Posterior cingulate gyrus (tissue), 11 donors: ENCODE measurements around the gene PILRA.
A peak's percentile ranks its signal among the peaks of the same experiment; 100 is the strongest.

ENCODE experiments used
- DNase-seq, 10 donors: peaks; one replicate each; pipeline versions ENCODE4 v3.0.0 to v3.0.0-alpha.2; 2020 to 2021; ENCODE audit warnings: mixed read lengths in 3 of 10
- intact Hi-C: fragments of 100-400 bp; cut with DNase I; formaldehyde crosslinking; loops from one replicate; pipeline ENCODE4 v1.15.1; 2023

The PILRA gene

GRCh38 chr7:100400656-100401055 lies 27.4 kb downstream of the PILRA start:
- no peak for DNase-seq
- intact Hi-C loops: loop anchor here (1.0 kb wide), 1 partner anchor 10 kb away; no protein-coding TSS in a partner anchor

DNA sequence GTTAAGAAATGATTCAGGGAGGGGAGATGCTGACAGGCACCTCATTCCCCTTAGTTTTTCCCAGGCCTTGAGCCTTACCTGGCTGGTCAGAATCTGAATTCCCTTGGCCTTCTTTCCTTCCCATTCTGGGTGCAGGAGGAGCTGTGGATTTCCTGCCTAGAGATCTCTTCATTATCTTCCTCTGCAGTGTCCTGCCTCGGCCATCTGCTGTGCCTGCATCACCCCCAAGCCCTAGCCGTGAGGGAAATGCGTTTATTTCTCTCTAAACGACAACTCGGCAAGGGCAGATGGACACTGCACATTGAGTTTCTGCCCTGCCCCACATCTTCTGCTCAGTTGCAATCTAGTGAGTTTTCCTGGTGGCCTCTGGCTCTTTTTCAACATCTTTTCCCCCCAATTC lies 28.5 kb downstream of the PILRA start:
- intact Hi-C loops: no loop called here
- no peak for DNase-seq

- intact Hi-C loops: no loop called here
- DNase-seq: no peak
These were observed 29.0 kb downstream of the PILRA start for GRCh38 chr7:100402241-100402640.

DNA sequence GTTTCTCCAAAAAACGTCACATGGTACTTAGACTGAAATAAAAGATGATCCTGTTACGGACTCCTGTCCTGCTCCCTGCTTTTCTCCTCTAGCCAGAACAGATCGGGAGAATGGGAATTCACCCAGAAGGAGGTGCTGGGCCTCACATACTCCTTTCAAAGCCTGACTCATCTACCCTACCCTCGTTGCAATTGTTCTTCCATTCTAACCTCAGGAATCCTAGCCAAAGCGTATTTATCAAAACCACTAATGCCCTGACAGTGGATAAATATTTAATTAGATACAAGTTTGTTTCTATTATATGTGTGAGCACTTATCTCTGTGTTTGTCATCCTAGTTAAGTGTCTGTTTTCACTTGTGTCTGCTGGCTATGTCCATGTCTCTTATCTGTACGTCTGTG lies 33.5 kb downstream of the PILRA start:
- intact Hi-C loops: no loop called here
- DNase-seq: no peak

- DNase-seq: peak in 1 of 10 donors; percentile 6
- intact Hi-C loops: no loop called here
These were observed 34.2 kb downstream of the PILRA start for GRCh38 chr7:100407285-100408180.

GRCh38 chr7:100411101-100411500 lies 37.8 kb downstream of the PILRA start:
- intact Hi-C loops: no loop called here

DNA sequence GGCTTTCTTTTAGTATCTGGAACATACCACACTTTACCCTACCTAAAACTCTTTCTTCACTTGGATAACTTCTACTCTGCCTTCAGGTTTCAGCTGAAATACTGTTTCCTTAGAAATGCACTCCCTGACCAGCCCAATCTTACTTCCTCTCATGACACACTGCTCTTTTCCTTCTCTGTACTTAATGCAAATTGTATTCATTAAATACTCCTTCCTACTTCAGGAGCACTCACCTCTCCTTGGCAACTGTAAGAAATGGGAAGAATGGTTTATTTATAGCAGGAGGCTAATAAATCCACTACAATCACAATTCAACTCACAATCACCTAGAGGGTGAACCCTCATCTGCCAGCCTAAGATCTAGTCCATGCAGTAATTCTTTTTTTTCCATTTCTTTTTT lies 40.1 kb downstream of the PILRA start:
- no peak for DNase-seq
- intact Hi-C loops: no loop called here

More at GRCh38 chr7:100411101-100411500, 37.8 kb downstream of the PILRA start:
- DNase-seq: no peak

- intact Hi-C loops: no loop called here
- DNase-seq: no peak
These were observed 40.6 kb downstream of the PILRA start for GRCh38 chr7:100413889-100414288.

GRCh38 chr7:100415448-100415847 lies 42.2 kb downstream of the PILRA start:
- intact Hi-C loops: no loop called here
- no peak for DNase-seq

- no peak for DNase-seq
- intact Hi-C loops: no loop called here
These were observed 45.8 kb downstream of the PILRA start for GRCh38 chr7:100418930-100419659.

GRCh38 chr7:100419660-100420226 lies 46.5 kb downstream of the PILRA start:
- DNase-seq: no peak
- intact Hi-C loops: no loop called here

DNA sequence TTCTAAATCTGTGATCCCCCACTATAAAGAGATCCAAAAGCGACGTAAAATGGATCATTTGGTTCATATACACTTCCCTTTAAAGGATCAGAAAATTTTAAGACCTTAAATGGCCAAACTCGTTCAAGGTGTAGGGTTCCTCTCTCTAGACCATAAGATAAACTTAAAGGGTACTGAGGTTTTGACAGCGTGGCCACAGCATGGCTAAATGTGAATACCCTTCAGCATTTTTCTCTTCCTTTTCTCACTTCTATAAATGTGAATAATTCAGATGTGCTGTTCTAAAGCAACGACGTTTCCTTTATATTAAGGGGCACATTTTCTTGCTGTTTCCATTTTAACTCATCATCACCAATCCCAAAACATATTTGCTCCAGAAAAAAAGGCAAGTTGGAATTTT lies 50.0 kb downstream of the PILRA start:
- intact Hi-C loops: no loop called here
- DNase-seq: no peak

GRCh38 chr7:100425347-100425746 lies 52.1 kb downstream of the PILRA start:
- no peak for DNase-seq
- intact Hi-C loops: no loop called here

GRCh38 chr7:100426516-100426915 lies 53.2 kb downstream of the PILRA start:
- no peak for DNase-seq
- intact Hi-C loops: no loop called here

DNA sequence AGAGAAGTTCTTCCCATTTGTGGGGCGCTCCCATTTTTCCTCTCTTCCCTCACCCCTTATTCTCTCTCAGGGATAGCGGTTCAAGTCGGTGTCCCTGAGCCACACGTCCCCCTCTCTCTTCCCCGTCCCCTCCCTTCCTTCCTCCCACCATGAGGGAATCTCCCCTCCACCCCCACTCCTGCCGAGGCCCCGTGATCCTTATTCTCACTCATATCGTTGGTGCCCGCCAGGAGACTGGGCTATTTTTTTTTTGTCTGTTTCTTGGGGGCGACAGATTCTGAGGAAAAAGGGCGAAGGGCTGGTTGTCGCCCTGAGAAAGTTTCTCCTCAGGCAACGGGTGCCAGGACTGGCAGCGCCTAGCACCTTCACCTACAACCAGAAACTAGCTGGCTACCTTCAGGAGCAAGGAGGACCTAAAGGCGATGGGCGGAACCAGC lies 54.5 kb downstream of the PILRA start:
- no peak for DNase-seq

DNA sequence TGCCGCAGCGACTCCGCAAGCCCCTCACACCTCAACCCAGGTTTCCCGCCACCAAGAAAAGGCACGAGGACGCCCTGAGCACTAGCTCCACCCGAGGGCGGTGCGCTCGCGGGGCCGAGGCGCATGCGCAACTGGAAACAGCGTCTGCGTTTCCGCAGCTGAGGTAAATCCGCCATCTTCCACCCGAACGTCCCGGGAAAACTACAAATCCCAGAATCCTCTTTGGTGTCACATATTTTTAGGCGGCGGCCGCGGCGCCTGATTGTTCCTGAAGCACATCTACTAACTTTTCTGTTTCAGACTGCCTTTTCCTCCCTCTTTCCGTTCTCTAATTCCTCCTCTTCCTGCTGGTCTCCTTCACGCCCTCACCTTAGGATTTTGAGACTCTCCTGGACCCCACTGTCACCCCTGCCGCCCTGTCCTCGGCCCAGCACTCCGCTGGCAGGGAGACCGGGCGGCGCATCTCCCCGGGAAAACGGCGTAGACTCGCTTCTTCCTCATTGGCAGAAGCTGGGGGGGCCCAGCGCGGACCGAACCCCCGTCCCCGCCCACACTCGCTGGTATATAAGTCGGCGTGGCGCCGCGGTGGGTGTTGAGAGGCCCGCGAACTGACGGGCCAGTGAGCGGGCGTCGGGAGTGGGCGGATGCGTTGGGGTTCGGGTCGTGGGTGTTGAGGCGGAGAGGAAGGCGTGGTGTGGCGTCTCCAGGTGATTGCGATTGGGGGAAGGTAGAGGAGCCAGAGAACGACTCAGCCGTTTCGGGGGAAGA lies 55.1 kb downstream of the PILRA start, which contains the start of gene ZCWPW1:
TSS of gene ZCWPW1 (minus strand) at position 505 of the 768 bp plus-strand sequence. CDS start 8,054 bp downstream, outside the sequence.
- peak; percentile 91 to 99 (median 96) for DNase-seq
- intact Hi-C loops: loop anchor here (1.0 kb wide), 1 partner anchor 35 kb away; no protein-coding TSS in a partner anchor

More for the DNA sequence above, 54.5 kb downstream of the PILRA start:
- intact Hi-C loops: loop anchor here (1.0 kb wide), 1 partner anchor 36 kb away; no protein-coding TSS in a partner anchor

DNA sequence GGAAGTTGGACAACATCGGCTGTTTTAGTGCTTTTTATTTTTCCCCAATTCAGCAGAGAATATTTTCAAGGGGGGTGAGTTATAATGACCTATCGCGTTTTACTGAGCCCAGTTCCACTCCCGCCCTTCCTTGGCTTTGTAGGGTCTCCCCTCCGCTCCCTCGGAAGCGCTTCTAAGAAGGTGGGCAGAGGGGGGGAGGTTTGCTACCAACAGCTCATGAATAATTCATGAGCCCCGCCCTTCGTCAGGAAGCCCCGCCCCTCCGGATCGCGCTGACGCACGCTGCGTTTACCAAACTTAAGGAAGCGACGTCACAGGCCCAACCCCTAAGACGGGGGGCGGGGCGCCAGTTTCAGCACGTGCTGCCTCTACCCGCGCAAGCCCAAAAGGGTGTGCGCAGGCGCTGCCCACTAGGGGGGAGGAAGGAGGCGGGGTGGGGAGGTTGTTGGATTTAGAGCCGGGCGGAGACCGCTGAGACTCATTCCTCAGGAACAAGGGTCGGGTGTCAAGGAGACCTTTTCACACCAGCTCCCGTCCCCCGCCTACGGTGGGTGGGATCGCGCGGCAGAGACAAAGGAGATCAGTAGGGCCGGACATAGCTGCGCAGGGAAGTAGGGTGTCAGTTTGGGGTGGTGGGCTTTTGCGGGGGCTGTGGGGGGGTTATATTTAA lies 55.8 kb downstream of the PILRA start:
- intact Hi-C loops: loop anchor here (1.0 kb wide), 1 partner anchor 34 kb away; no protein-coding TSS in a partner anchor

GRCh38 chr7:100429637-100430492 lies 56.6 kb downstream of the PILRA start, which contains the start of gene MEPCE:
Gene MEPCE, plus strand, starts transcription at chr7:100429831. Its CDS starts 188 bp downstream, at chr7:100430019.
- intact Hi-C loops: no loop called here
- DNase-seq: peak; percentile 89 to 99 (median 94)

More for the DNA sequence above, 55.8 kb downstream of the PILRA start:
- DNase-seq: peak; percentile 99 to 100 (median 100)
